Aorta (tissue), 5 donors: ENCODE results near the gene DCST2. TPM values are rescaled to one million over a fixed set of nuclear protein-coding genes. Genes with fewer than 3 reads are reported as not detected.

Experiments used
- ATAC-seq: fragments of 200-7000 bp; cut with Tn5 transposase; one replicate; pipeline ENCODE4 v1.9.1; 2022; ENCODE audit warnings: moderate library complexity; ENCODE audit not compliant: low FRiP score
- DNase-seq, 2 donors: peaks; one replicate each; pipeline ENCODE4 v3.0.0-alpha.2; 2020
- H3K27ac ChIP-seq, 2 donors: one replicate each; pipeline ENCODE4 v1.5.1; 2013; ENCODE audit warnings: low read length in 2 of 2, mild to moderate bottlenecking in 2 of 2, moderate library complexity in 2 of 2, control low read depth in 1 of 2, inconsistent platforms in 1 of 2, low read depth in 1 of 2
- H3K27me3 ChIP-seq, 2 donors: one replicate each; pipeline ENCODE4 v1.6.1; 2013; ENCODE audit warnings: control low read depth in 1 of 2, low read length in 1 of 2, mild to moderate bottlenecking in 1 of 2, moderate library complexity in 1 of 2; ENCODE audit not compliant: insufficient read depth in 2 of 2, control insufficient read depth in 1 of 2
- H3K36me3 ChIP-seq, 2 donors: one replicate each; pipeline ENCODE4 v1.6.1; 2013; ENCODE audit warnings: control low read depth in 1 of 2, low read length in 1 of 2, mild to moderate bottlenecking in 1 of 2; ENCODE audit not compliant: insufficient read depth in 2 of 2, control insufficient read depth in 1 of 2
- H3K4me1 ChIP-seq, 2 donors: one replicate each; pipeline ENCODE4 v1.6.1; 2013; ENCODE audit warnings: low read length in 2 of 2, control low read depth in 1 of 2, mild to moderate bottlenecking in 1 of 2, moderate library complexity in 1 of 2; ENCODE audit not compliant: insufficient read depth in 2 of 2, control insufficient read depth in 1 of 2
- H3K4me3 ChIP-seq, 2 donors: one replicate each; pipeline ENCODE4 v1.5.1; 2013; ENCODE audit warnings: low read length in 2 of 2, control low read depth in 1 of 2, mild to moderate bottlenecking in 1 of 2
- H3K9me3 ChIP-seq: one replicate; pipeline ENCODE4 v1.6.1; 2013; ENCODE audit warnings: mild to moderate bottlenecking, low read length; ENCODE audit not compliant: control insufficient read depth
- WGBS, 2 donors: extraction: QIAGEN DNeasy Blood & Tissue Kit; methylation state at CpG; one replicate each; pipeline ENCODE4 v1.1.7; 2013; 5-methylcytosine and 5-hydroxymethylcytosine counted together
- intact Hi-C, 2 donors: fragments of 100-400 bp; cut with DNase I; formaldehyde crosslinking; loops; one replicate each; pipeline versions ENCODE4 v1.14.2 to v1.15.0; 2022
- polyA plus RNA-seq, 2 donors: library from polyadenylated mRNA; stranded (reverse); fragments of 200-250 nt; gene quantifications; one replicate each; pipeline ENCODE4 v1.2.3, GENCODE V29; 2013
- total RNA-seq, 2 donors: library from RNA; stranded (reverse); fragmentation: NEBNext Ultra II Directional; extraction: Animal tissue kit (Norgen Biotek cat#: 25700); gene quantifications; one replicate each; pipeline ENCODE4 v1.2.1, GENCODE V29; 2021
- donor health status: healthy with polysubstance abuse.
- donor health status: Bipolar disorder and iron deficiency.
- donor health status: DM: no; HTN: no; CAD: no.
- donor health status: DM: no; HTN: no; CAD: no.
- donor health status: DM: yes; HTN: yes; CAD: no.

DCST2 gene
- total and polyA plus RNA-seq, 4 donors: 0.25 to 5.6 (median 1.3) TPM

DNA sequence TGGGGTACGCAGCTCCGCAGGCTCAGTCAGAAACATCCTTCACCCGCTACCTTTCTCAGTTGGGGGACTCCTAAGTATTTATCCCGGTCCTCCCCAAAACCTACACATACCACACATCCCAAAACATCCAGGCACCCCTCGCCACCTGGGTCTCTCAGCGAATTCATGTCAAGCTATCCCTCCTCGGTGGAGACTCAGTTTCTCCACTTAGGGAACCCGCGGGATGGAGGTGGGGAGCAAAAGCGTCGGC, 32.2 kb downstream of the DCST2 start:
- Histone ChIP-seq H3K27ac (peak overlapping the region; percentile 15 to 87), H3K4me3 (peak overlapping the region; percentile 46 to 65), H3K27me3 (no peaks in the 10 kb centered on the region), H3K9me3 (no peaks in the 10 kb centered on the region), H3K4me1 (peaks cover 0 to 2% of the 10 kb centered on the region in 2 donors), H3K36me3 (no peaks in the 10 kb centered on the region)
- 0% methylated on average over 11 of the region's 11 CpGs for WGBS, 2 donors
- ATAC-seq (no peak), DNase-seq (no peak)
- intact Hi-C loops: loop anchor here in 1 of 2 donors (5.0 kb wide), 2 partner anchors 61 to 64 kb away; partner anchors contain the start of genes EFNA4 and PMVK

DNA sequence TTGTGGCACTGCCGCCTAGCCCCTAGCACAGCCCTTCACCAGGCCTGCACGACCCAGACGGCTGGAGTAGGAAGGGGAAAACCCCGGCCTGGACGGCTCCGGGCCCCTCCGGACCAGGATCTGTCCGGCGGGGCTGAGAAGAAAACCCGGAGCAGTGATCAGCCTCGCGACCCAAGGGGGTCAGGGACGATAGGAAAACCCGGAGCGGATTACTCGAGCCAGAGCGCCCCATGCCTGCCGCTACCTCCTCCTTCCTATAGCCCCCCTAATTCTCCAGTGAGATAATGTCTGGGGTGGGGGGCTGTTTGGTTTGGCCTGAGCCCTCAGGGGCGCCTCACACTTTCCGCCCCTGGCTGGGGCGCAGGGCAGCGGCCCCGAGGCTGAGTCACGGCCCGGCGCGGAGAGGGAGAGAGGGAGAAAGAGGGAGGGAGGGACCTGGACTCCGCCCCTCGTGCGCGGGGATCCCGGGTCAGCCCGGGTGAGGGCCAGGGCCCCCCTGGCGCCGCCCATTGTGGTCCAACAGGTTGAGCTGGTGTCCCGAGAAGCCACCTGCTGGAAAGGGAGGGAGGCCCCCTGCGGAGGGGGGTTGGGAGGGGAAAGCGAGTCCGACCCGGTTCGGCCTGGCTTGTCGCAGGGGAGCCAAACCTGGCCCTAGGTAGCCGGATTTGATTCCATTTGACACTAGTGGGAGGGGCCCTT, 32.7 kb downstream of the DCST2 start:
- DNase-seq: peak; percentile 91 to 97
- Histone ChIP-seq H3K36me3 (no peaks in the 10 kb centered on the region), H3K4me1 (peaks cover 0 to 2% of the 10 kb centered on the region in 2 donors), H3K27me3 (no peaks in the 10 kb centered on the region), H3K27ac (peak overlapping the region; percentile 59 to 87), H3K4me3 (peak overlapping the region; percentile 46 to 65), H3K9me3 (no peaks in the 10 kb centered on the region)
- WGBS, 2 donors: 0 to 1% methylated on average over 33 to 43 of the region's 43 CpGs
- intact Hi-C loops: loop anchor here in 1 of 2 donors (5.0 kb wide), 2 partner anchors 61 to 64 kb away; partner anchors contain the start of genes EFNA4 and PMVK
- ATAC-seq: peak; percentile 80

DNA sequence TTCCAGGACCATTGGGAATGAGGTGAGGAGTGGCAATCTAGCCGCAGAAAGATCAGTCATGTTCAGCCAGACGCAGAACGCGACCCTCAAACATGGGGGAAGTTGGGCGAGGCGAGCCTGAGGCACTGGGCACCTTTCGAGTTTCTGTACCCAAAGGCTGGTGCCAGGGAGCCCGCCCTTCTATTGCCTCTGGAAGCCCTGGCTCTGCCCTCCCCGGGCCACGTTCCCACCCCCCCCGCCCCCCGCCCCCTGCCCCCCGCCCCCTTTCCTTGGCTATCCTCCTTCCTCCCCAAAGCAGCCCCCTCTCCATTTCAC, 33.2 kb downstream of the DCST2 start:
- Histone ChIP-seq H3K27me3 (no peaks in the 10 kb centered on the region), H3K27ac (peak overlapping the region in 1 of 2 donors; percentile 87), H3K4me3 (peak overlapping the region; percentile 2 to 65), H3K36me3 (no peaks in the 10 kb centered on the region), H3K9me3 (no peaks in the 10 kb centered on the region), H3K4me1 (peaks cover 0 to 2% of the 10 kb centered on the region in 2 donors)
- intact Hi-C loops: loop anchor here in 1 of 2 donors (5.0 kb wide), 2 partner anchors 62 to 63 kb away; partner anchors contain the start of genes EFNA4 and PMVK
- DNase-seq: peak in 1 of 2 donors; percentile 64
- WGBS, 2 donors: 0 to 1% methylated on average over 11 to 13 of the region's 13 CpGs
- no peak for ATAC-seq

DNA sequence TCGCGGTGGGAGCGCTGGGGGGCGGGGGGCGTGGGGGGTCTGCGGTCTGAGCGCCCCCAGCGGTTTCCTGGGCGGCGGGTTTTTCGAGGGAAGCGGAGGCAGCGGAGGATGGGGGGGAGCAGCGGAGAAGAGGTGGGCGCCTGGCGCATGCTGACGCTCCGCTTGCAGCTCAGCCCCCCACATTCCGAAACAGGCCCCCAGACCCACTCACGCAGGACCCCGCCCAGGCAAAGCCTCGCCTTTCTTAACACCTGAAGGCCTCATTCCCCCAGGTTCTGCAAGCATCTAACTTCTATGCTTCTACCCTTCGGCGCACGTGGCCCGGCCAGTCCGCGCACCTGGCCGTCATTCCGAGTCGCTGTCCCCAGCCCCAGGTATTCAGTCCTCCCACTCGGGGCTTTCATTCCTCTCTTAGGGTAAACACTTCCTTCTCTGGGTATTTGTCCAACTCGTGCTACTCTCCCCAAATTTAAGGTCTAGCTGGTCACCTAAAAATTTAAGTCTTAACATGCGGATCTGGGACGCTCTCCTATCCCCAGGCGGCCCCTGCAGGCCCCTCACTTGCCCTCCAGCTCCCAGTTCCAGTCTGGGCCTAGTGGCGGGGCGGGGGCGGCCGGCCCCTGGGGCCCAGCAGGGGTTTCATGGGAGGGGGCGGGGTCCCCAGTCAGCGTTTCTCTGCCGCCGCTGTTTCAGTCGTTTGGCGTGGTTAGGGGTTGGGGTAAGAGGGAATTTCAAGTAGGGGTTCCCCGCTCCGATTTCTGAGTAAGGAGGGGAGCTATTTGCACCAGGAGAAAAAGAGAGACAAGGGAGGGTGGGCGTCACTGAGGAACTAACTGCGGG, 33.8 kb downstream of the DCST2 start:
- Histone ChIP-seq H3K9me3 (no peaks in the 10 kb centered on the region), H3K36me3 (no peaks in the 10 kb centered on the region), H3K27me3 (no peaks in the 10 kb centered on the region), H3K27ac (peak overlapping the region; percentile 38 to 68), H3K4me1 (peaks cover 0 to 2% of the 10 kb centered on the region in 2 donors), H3K4me3 (peak overlapping the region; percentile 22 to 30)
- intact Hi-C loops: loop anchor here in 1 of 2 donors (2.0 to 5.0 kb wide), 3 partner anchors 37 to 63 kb away; partner anchors contain the start of genes EFNA4 and PMVK
- 1% methylated on average over 49 to 50 of the region's 50 CpGs for WGBS, 2 donors
- DNase-seq (peak in 1 of 2 donors; percentile 60), ATAC-seq (no peak)

- no peak for ATAC-seq
- Histone ChIP-seq H3K27me3 (no peaks in the 10 kb centered on the region), H3K36me3 (no peaks in the 10 kb centered on the region), H3K27ac (peak overlapping the region in 1 of 2 donors; percentile 52), H3K9me3 (no peaks in the 10 kb centered on the region), H3K4me1 (no peaks in the 10 kb centered on the region), H3K4me3 (peak overlapping the region; percentile 22 to 30)
- 9% methylated on average over 37 to 40 of the region's 40 CpGs for WGBS, 2 donors
- intact Hi-C loops: loop anchor here in 1 of 2 donors (2.0 kb wide), 1 partner anchor 36 kb away; no protein-coding TSS in a partner anchor
- peak; percentile 80 to 92 for DNase-seq
These were observed 34.6 kb downstream of the DCST2 start for GRCh38 chr1:154998818-154999570.

DNA sequence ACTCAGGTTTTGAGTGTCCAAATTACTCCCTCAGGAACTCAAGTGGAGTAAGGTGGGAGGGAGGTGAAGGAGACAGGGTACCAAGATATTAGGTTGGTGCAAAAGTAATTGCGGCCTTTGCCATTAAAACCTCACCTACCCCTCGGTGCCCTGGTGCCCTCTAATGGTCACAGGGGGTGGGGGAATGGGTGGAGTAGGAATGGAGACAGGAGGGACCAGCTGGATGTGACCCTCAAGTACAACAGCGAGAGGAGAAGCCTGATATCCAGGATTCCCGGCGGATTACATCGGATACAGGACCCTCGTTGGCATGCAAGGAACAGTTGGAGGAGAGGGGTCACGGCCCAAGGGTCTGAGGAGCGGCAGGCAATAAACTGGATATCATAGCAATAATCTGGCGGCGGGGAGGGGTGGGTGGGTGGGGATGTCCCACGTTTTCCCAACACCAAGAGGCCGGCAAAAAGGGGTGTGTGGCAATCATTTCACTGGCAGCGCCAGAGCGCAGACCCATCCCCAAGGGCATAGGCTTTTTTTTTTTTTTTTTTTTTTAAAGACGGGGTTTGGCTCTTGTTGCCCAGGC, 35.3 kb downstream of the DCST2 start:
- ATAC-seq (no peak), DNase-seq (peak in 1 of 2 donors; percentile 29)
- H3K4me1 ChIP-seq: no peaks in the 10 kb centered on the region
- no peaks in the 10 kb centered on the region for H3K9me3 ChIP-seq
- intact Hi-C loops: loop anchor here in 1 of 2 donors (2.0 kb wide), 1 partner anchor 35 kb away; no protein-coding TSS in a partner anchor
- H3K4me3 ChIP-seq: no peak overlapping the region
- H3K36me3 ChIP-seq: no peaks in the 10 kb centered on the region
- no peaks in the 10 kb centered on the region for H3K27me3 ChIP-seq
- H3K27ac ChIP-seq: no peak overlapping the region
- WGBS, 2 donors: 79 to 81% methylated on average over 16 of the region's 16 CpGs

DNA sequence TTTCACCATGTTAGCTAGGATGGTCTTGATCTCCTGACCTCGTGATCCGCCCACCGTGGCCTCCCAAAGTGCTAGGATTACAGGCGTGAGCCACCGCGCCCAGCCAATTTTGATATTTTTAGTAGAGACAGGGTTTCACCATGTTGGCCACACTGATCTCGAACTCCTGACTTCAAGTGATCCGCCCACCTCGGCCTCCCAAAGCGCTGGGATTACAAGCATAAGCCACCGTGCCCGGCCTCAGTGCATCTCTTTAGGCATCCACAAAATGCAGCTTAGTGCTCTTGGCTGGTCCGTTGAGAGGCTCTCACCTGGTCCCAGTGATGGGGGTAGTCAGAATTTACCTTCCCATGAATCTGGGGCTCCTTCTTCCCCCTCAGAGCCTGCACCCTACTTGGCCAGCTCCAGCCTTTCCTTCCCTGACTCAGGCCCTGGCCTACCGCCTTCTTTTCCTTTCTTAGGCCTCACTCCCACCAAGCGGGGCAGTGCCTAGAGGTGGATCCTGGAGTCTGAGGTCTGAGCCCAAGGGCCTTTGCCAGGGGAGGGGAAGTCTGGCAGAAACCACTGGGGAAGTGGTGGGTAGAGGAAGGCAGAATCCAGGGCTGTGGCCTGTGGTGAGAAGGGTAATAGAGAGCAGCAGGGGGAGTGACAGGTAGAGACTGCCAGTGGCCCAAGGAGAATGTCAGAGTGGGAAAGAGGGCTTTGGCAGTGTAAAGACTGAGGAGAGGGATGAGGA, 36.4 kb downstream of the DCST2 start:
- no peak overlapping the region for H3K27ac ChIP-seq
- intact Hi-C loops: no loop called here
- WGBS, 2 donors: 82 to 87% methylated on average over 15 of the region's 15 CpGs
- no peak overlapping the region for H3K4me3 ChIP-seq
- ATAC-seq (no peak), DNase-seq (peak in 1 of 2 donors; percentile 57)
- no peaks in the 10 kb centered on the region for H3K4me1 ChIP-seq
- H3K27me3 ChIP-seq: no peaks in the 10 kb centered on the region
- no peaks in the 10 kb centered on the region for H3K36me3 ChIP-seq
- no peaks in the 10 kb centered on the region for H3K9me3 ChIP-seq
